Limb (tissue), 2 donors: ENCODE measurements around the gene RORB.
A peak's percentile ranks its signal among the peaks of the same experiment; 100 is the strongest.

Experiments
- DNase-seq, 2 donors: peaks; one replicate each; pipeline ENCODE4 v3.0.0-alpha.2; 2016; ENCODE audit errors: extremely low spot score in 2 of 2

The RORB gene

DNA sequence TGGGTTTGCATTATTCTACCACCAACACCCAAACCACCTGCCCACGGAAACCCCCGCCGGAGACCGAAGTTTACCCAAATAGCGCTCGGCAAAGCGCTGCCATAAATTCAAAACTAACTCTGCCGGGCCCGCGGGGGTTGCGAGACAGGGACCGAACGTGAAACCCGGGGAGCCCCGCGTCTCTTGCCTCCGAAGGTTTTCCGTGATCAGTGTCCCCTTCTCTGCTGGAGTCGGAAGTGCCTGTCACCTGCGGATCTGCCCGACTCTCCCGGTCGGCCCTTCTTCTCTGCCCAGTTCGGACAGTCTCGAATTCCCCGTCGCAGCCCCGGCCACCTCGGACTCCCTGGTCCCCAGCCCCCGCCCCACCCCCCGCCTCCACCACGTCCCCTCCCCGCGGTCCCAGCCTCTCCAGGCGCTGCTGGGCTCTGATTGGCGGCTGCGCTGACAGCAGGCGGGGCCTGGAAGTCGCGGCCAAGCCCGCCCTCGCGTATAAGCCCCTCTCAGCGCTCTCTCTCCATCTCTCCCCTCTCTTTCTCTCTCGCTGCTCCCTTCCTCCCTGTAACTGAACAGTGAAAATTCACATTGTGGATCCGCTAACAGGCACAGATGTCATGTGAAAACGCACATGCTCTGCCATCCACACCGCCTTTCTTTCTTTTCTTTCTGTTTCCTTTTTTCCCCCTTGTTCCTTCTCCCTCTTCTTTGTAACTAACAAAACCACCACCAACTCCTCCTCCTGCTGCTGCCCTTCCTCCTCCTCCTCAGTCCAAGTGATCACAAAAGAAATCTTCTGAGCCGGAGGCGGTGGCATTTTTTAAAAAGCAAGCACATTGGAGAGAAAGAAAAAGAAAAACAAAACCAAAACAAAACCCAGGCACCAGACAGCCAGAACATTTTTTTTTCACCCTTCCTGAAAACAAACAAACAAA lies at the start of gene RORB:
RORB (plus strand) TSS at position 517 of the 929 bp plus-strand sequence. CDS start 642 bp downstream, outside the sequence.
- DNase-seq: peak; percentile 77 to 82

DNA sequence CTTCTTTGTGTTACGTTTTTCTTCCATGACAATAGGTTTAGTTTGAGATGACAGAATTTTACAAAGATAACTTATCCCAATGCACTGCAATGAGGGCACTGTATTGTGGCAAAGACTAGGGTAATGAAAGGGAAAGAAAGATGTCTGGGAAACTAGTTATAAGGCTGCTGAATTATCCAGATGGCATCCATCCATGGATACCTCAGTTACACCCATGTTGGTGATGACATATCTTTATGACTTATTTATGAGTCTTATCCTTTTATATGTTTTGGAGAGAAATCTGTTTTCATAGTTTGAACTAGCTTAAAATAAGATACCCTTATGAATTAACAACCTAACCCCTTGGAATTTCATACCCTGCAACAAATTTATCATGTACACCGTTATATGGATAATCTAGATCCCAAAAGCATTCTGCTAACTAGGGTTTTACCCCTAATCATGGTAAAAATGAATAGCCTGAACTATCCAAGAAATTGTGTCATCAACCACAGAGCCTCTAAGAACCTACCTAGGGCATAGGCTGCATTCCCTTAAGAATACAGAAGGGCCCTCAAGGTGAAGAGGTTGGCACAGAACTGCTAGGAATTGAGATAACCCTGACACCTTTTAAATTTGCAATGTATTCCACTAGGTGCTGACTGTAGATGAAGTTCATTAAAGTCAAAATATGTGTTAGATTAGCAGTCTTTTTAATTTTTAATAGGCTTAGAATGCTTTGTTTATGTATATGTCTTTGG lies 49.5 kb upstream of the RORB start:
- no peak for DNase-seq

DNA sequence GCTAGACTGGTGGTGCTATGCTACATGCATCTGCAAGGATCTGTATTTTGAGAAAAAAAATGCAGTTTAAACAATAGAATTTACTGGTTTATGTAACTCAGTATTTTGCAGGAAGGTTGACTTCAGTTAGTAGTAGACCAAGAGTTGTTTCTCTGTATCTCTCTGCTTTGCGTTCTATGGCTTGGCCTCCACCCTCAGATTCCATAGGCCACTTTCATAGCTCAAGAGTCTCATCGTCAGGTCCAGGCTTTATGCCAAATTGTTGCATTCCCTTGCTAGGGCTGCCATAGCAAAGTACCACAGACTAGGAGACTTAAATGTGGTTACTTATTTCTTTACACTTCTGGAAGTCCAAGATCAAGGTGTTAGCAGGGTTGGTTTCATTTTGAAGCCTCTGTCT lies 48.1 kb upstream of the RORB start:
- no peak for DNase-seq

GRCh38 chr9:74458832-74459231 lies 38.3 kb upstream of the RORB start:
- DNase-seq: no peak

- no peak for DNase-seq
Observed at GRCh38 chr9:74463825-74464224, 33.3 kb upstream of the RORB start.

- no peak for DNase-seq
Observed at GRCh38 chr9:74478606-74479005, 18.5 kb upstream of the RORB start.

DNA sequence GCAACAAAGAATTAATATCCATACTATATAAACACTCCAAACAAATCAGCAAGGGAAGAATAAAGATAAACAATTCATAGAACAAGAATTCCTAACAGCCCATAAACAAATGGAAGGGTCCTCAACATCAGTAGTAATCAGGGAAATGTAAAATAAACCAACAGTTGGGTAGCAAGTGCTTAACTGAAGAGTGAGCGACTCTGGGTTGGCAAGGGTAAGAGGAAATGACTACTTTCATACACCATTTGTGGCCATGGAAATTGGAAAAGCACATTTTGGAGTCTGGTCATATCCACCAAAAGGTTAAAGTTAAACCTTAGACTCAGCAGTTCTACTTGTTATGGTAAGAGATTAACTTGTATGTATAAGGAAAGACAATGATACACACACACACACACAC lies 17.4 kb upstream of the RORB start:
- DNase-seq: no peak

- no peak for DNase-seq
Observed at GRCh38 chr9:74487395-74487794, 9.7 kb upstream of the RORB start.

GRCh38 chr9:74493512-74493911 lies 3.6 kb upstream of the RORB start:
- DNase-seq: no peak

DNA sequence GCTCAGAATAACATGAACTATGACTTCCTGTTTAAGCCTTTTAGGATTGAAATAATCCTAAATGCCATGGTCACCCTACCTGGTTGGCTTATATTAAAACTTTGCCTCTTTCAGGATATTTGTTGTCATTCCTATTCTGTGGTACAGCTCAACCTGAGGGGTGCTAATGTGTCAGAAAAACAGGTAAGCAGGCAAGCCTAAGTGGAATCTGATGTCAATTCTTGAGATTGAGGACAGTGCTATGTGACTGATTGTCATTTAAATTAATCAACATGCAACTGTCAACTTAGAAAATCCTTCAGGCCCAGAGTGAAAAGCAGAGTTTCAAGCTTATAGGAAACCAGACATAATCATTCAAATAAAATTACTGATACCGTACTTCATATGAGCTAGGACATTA lies 2.6 kb upstream of the RORB start:
- no peak for DNase-seq

DNA sequence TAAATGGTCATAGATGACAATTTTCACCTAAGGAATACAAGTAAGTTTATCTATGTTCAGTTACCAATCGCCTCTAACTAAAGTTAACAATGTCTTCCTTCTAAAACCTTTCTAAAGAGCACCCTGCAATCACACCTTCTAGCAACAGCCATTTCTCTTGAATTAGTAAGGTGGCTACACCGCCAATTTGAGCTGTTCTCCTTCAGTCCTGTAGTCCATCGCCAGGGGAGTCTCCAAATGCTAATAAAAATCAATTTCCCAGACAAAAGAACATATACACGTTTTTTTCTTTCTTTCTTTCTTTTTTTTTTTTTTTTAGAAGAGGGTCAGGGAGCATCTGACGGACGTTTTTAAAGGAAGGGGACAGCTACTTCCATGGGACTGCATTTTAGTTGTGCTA lies 729 bp upstream of the RORB start:
- no peak for DNase-seq

DNA sequence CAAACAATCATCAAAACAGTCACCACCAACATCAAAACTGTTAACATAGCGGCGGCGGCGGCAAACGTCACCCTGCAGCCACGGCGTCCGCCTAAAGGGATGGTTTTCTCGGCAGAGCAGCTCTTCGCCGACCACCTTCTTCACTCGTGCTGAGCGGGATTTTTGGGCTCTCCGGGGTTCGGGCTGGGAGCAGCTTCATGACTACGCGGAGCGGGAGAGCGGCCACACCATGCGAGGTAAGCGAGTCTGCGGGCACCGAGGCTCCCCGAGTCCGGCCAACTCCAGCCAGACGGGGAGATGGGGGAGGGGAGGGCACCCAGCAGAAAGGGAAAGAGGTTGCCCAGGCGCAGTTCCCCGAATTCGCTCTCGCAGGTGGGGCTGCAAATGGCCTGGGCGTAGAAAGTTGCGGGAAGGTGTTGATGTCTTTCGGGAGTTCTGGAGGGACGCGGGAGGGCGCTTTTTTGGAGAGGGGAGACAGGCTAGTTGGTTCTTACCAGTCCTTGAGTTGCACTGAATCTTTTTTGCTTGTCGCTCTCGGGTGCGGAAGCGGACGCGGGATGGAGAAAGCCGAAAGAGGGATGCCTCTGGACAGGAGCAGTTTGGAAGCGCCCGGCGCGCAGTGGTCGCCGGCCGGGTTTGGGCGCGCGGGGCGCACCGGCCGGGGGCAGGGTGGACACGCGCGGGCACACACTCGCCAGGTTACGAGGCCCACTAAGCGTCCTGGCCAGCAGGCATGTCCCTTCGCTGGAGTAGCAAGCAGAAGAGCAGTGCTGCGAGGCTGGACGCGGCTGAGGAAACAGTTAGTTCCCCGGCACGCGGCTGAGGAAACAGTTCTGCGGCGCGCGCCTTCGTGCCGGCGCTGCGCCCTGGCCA lies 849 bp downstream of the RORB start:
- peak in 1 of 2 donors; percentile 62 for DNase-seq

GRCh38 chr9:74498621-74499095 lies 1.5 kb downstream of the RORB start:
- DNase-seq: no peak

DNA sequence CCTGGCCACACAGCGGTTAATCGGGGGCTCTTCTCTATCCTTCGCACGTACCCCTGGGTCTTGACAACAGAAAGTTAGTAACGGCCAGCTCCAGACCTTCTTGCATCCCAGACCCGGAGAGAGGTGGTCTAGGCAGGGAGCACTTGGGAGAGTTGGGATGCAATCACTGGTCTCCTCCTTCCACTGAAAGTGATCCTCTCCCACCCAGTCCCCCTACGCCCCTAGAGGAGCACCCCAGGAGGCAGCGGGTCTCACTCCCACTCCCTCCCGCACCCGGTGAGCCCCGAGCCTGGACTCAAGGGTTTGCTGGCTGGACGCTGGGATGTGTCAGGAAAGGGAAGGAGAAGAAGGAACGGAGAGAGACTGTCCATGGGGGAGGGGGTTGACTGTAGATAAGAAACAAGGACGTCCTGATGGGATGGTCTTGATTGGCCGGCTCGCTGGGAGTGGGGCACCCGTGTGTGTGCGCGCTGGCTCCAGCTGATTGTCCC lies 2.0 kb downstream of the RORB start:
- peak in 1 of 2 donors; percentile 43 for DNase-seq

- DNase-seq: peak in 1 of 2 donors; percentile 31
Observed at GRCh38 chr9:74499770-74500583, 2.8 kb downstream of the RORB start.

DNA sequence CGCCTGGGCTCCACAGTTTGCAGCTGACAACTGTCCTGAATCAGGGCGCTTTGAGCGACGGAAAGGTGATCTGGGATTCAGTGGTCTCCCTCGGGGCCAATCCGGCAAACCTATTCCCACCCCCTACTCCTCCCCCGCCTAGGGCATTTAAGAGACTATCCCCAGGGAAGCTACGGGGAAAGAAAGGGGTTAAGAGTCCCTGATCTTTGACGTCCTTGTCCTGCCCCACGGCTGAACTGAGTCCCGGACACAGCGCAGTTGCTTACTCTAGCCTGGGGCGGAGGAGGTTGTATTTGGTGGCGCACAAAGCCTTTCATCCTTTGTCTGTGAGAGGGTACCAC lies 3.4 kb downstream of the RORB start:
- DNase-seq: peak in 1 of 2 donors; percentile 26

DNA sequence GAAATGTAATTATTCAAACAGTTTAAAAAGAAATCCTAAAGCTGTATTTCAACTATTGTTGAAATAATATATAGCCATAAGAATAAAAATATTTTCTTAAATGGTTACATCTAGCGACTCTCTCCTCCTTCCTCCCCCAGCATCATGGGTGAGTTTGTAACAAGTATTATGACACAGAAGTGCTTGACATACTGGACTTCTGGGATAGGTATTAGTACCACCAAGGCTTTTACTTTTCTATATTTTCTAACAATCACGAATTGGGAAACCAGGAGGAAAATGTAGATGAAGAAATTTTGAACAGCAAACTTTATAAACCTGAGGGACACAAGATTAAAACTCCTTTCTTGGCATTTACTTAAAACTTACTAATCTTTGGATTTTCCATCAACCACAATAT lies 4.4 kb downstream of the RORB start:
- no peak for DNase-seq

DNA sequence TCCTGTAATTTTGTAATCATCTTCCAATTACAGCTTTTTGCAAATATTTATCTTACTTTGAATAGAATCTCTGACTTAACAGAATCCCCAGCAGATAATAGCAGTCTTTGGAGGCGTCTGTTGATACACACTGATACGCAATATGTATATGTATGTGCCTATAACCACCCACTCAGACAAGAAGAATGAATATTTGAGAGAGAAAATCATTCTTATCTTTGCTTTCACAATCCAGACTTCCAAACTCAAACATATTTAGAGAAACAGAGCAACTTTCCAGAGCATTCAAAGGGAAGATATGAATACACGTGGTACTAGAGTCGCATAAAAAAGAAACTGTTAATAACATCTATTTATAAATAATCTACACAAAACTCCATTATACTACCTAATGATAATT lies 6.1 kb downstream of the RORB start:
- DNase-seq: no peak

- no peak for DNase-seq
Observed at GRCh38 chr9:74503666-74504065, 6.5 kb downstream of the RORB start.

- no peak for DNase-seq
Observed at GRCh38 chr9:74511333-74511732, 14.2 kb downstream of the RORB start.

DNA sequence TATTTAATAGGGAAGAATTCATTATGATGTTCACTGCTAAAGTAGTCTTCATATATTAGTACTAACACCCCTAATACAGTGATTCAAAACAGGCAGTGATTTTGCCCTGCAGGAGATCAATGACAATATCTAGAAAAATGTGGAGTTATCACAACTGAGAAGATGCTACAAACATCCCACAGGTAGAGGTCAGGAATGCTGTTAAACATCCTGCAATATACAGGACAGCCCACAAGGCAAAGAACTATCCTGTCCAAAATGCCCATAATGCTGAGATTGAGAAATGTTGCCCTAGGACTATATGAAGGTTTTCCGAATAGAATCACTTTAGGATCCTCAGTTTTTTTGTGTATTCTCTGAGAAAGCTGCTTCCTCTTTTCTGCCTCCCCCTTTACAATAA lies 15.3 kb downstream of the RORB start:
- DNase-seq: no peak
